H9 (cell line): ENCODE results near the gene ITGA1. TPM values are rescaled to one million over a fixed set of nuclear protein-coding genes. Genes with fewer than 3 reads are reported as not detected.

Experiments used
- DNase-seq: peaks from one replicate; pipeline ENCODE4 v3.0.0-alpha.2; 2017
- H2AFZ ChIP-seq: one replicate; pipeline ENCODE4 v1.6.1; 2013; ENCODE audit warnings: mild to moderate bottlenecking, low read length, control low read depth, moderate library complexity
- H2AK5ac ChIP-seq: 2 replicates; pipeline ENCODE4 v1.6.1; 2013; ENCODE audit warnings: low read length, control low read depth, mixed read lengths; ENCODE audit not compliant: insufficient read length
- H2BK120ac ChIP-seq: one replicate; pipeline ENCODE4 v1.6.1; 2013; ENCODE audit warnings: low read depth, mild to moderate bottlenecking, low read length, control low read depth, inconsistent platforms; ENCODE audit not compliant: poor library complexity, severe bottlenecking
- H2BK12ac ChIP-seq: 2 replicates; pipeline ENCODE4 v1.6.1; 2013; ENCODE audit warnings: low read length, control low read depth, mixed read lengths, low read depth; ENCODE audit not compliant: insufficient read length
- H2BK15ac ChIP-seq: 2 replicates; pipeline ENCODE4 v1.6.1; 2013; ENCODE audit warnings: low read depth, low read length, control low read depth
- H2BK20ac ChIP-seq: one replicate; pipeline ENCODE4 v1.6.1; 2013; ENCODE audit warnings: low read depth, mild to moderate bottlenecking, low read length, control low read depth, inconsistent platforms; ENCODE audit not compliant: poor library complexity, severe bottlenecking
- H2BK5ac ChIP-seq: 2 replicates; pipeline ENCODE4 v1.6.1; 2013; ENCODE audit warnings: low read length, control low read depth, mixed read lengths; ENCODE audit not compliant: insufficient read length
- H3K14ac ChIP-seq: 2 replicates; pipeline ENCODE4 v1.6.1; 2013; ENCODE audit warnings: low read length, control low read depth; ENCODE audit not compliant: insufficient read depth
- H3K18ac ChIP-seq: 2 replicates; pipeline ENCODE4 v1.6.1; 2013; ENCODE audit warnings: low read depth, mild to moderate bottlenecking, mixed read lengths, low read length, control low read depth; ENCODE audit not compliant: insufficient read length
- H3K23ac ChIP-seq: 2 replicates; pipeline ENCODE4 v1.6.1; 2013; ENCODE audit warnings: low read length, control low read depth, mixed read lengths, low read depth; ENCODE audit not compliant: insufficient read length
- H3K23me2 ChIP-seq: 2 replicates; pipeline ENCODE4 v1.6.1; 2013; ENCODE audit warnings: low read depth, mild to moderate bottlenecking, mixed read lengths, low read length, control low read depth; ENCODE audit not compliant: insufficient read length, poor library complexity, severe bottlenecking
- H3K27ac ChIP-seq: 2 replicates; pipeline ENCODE4 v1.5.1; 2013; ENCODE audit warnings: low read length, control low read depth, mixed read lengths, low read depth; ENCODE audit not compliant: insufficient read length
- H3K27me3 ChIP-seq: 2 replicates; pipeline ENCODE4 v1.6.1; 2013; ENCODE audit warnings: low read length, control low read depth, inconsistent platforms; ENCODE audit not compliant: insufficient read depth
- H3K4ac ChIP-seq: 2 replicates; pipeline ENCODE4 v1.6.1; 2013; ENCODE audit warnings: low read depth, mild to moderate bottlenecking, control low read depth, inconsistent platforms, low read length, moderate library complexity
- H3K4me1 ChIP-seq: 2 replicates; pipeline ENCODE4 v1.6.1; 2013; ENCODE audit warnings: low read length, control low read depth, inconsistent platforms; ENCODE audit not compliant: insufficient read depth
- H3K4me2 ChIP-seq: 2 replicates; pipeline ENCODE4 v1.6.1; 2013; ENCODE audit warnings: low read length, control low read depth, mixed read lengths; ENCODE audit not compliant: insufficient read length, insufficient read depth
- H3K56ac ChIP-seq: 2 replicates; pipeline ENCODE4 v1.6.1; 2013; ENCODE audit warnings: low read depth, mild to moderate bottlenecking, mixed read lengths, low read length, control low read depth; ENCODE audit not compliant: insufficient read length
- H3K79me1 ChIP-seq: 2 replicates; pipeline ENCODE4 v1.6.1; 2013; ENCODE audit warnings: low read depth, mild to moderate bottlenecking, moderate library complexity, low read length, control low read depth, inconsistent platforms; ENCODE audit not compliant: insufficient read depth, poor library complexity, severe bottlenecking
- H3K79me2 ChIP-seq: 2 replicates; pipeline ENCODE4 v1.6.1; 2013; ENCODE audit warnings: low read length, control low read depth, inconsistent platforms; ENCODE audit not compliant: insufficient read depth
- H3K9ac ChIP-seq: 2 replicates; pipeline ENCODE4 v1.6.1; 2013; ENCODE audit warnings: low read length, control low read depth, mixed read lengths; ENCODE audit not compliant: insufficient read length; ENCODE audit errors: extremely low read depth
- H3K9me3 ChIP-seq: one replicate; pipeline ENCODE4 v1.6.1; 2013; ENCODE audit warnings: low read depth, low read length, inconsistent platforms; ENCODE audit not compliant: control insufficient read depth
- H3T11ph ChIP-seq: one replicate; pipeline ENCODE4 v1.6.1; 2013; ENCODE audit warnings: mild to moderate bottlenecking, low read length, control low read depth, inconsistent platforms
- H4K20me1 ChIP-seq: one replicate; pipeline ENCODE4 v1.6.1; 2013; ENCODE audit not compliant: control insufficient read depth, insufficient read length, insufficient read depth
- H4K5ac ChIP-seq: 2 replicates; pipeline ENCODE4 v1.6.1; 2013; ENCODE audit warnings: low read depth, mild to moderate bottlenecking, mixed read lengths, low read length, control low read depth; ENCODE audit not compliant: insufficient read length
- H4K8ac ChIP-seq: replicated peaks from 2 replicates; pipeline ENCODE4 v1.6.1; 2013; ENCODE audit warnings: low read length, control low read depth, mixed read lengths, low read depth; ENCODE audit not compliant: insufficient read length
- H4K91ac ChIP-seq: 2 replicates; pipeline ENCODE4 v1.6.1; 2013; ENCODE audit warnings: low read depth, mild to moderate bottlenecking, moderate library complexity, mixed read lengths, low read length, control low read depth; ENCODE audit not compliant: insufficient read length
- H3K27ac Mint-ChIP-seq, 3 experiments: 2 replicates in 2 of 3; 3 replicates in 1 of 3; pipeline ENCODE4 v1.8.0; 2020 to 2021; ENCODE audit warnings: mixed read lengths in 3 of 3, mild to moderate bottlenecking in 1 of 3, moderate library complexity in 1 of 3
- H3K27me3 Mint-ChIP-seq: 2 replicates; pipeline ENCODE4 v1.8.0; 2021; ENCODE audit warnings: low read depth, mild to moderate bottlenecking, moderate library complexity, mixed read lengths
- H3K36me3 Mint-ChIP-seq, 3 experiments: 2 replicates in 2 of 3; 3 replicates in 1 of 3; pipeline ENCODE4 v1.8.0; 2020 to 2021; ENCODE audit warnings: low read depth in 3 of 3, mixed read lengths in 3 of 3; ENCODE audit not compliant: insufficient read depth in 1 of 3
- H3K4me1 Mint-ChIP-seq, 2 experiments: 2 replicates each; pipeline ENCODE4 v1.8.0; 2020; ENCODE audit warnings: mixed read lengths in 2 of 2
- H3K4me3 Mint-ChIP-seq, 2 experiments: 2 replicates in 1 of 2; 3 replicates in 1 of 2; pipeline ENCODE4 v1.8.0; 2020 to 2021; ENCODE audit warnings: mild to moderate bottlenecking in 2 of 2, mixed read lengths in 2 of 2, moderate library complexity in 1 of 2
- H3K9me3 Mint-ChIP-seq, 2 experiments: 2 replicates in 1 of 2; 3 replicates in 1 of 2; pipeline ENCODE4 v1.8.0; 2020; ENCODE audit warnings: mild to moderate bottlenecking in 2 of 2, mixed read lengths in 2 of 2, moderate library complexity in 1 of 2
- CTCF ChIP-seq: fragments of 200-600 bp; sonication (generic); conservative IDR thresholded peaks from 3 replicates; pipeline ENCODE4 v1.8.0; 2021; ENCODE audit warnings: antibody characterized with exemption, mild to moderate bottlenecking
- WGBS: extraction: QIAGEN DNeasy Blood & Tissue Kit; methylation state at CpG from one replicate; pipeline ENCODE4 v1.1.7; 2013; ENCODE audit warnings: missing lambda C conversion rate, low lambda C conversion rate, mixed read lengths; ENCODE audit not compliant: insufficient read length; ENCODE audit errors: extremely low coverage; 5-methylcytosine and 5-hydroxymethylcytosine counted together
- total RNA-seq: library from RNA; stranded (reverse); gene quantifications from 2 replicates; pipeline ENCODE4 v1.2.1, GENCODE V29; 2021

The ITGA1 gene
- total RNA-seq, 1 experiment from 2014 or later = 3.9 TPM

DNA sequence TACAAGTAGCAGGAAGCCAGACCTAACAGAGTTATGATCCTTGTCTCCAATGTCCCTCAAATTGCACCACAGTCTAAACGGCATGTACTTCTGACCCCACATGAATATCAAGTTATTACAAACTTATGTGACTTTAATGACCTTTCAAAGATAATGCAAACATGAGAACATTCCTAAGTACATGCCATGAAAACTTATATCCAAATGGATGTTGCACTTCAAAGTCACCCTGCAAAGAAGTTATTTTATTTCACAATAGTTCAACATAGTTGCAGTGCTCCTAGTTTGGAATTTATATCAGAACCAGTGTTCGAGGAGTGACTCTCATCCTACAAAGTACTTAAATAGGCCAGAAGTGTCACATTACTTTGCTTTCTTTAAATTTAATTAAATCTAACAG is 41.2 kb upstream of the ITGA1 start:
- no peaks in the 10 kb centered on the region for H3K79me1 ChIP-seq
- no peak overlapping the region for H3K9ac ChIP-seq
- Mint-ChIP-seq H3K4me1 (peaks cover 12 to 13% of the 10 kb centered on the region in 2 experiments), H3K27ac (no peak overlapping the region), H3K36me3 (no peaks in the 10 kb centered on the region), H3K4me3 (no peak overlapping the region), H3K9me3 (no peaks in the 10 kb centered on the region), H3K27me3 (no peaks in the 10 kb centered on the region)
- no peaks in the 10 kb centered on the region for H3K79me2 ChIP-seq
- no peaks in the 10 kb centered on the region for H4K20me1 ChIP-seq
- WGBS = no CpG with 5 or more reads among the region's 2 CpGs
- no peak overlapping the region for H2BK120ac ChIP-seq
- H3K9me3 ChIP-seq = no peaks in the 10 kb centered on the region
- H2AFZ ChIP-seq = no peak overlapping the region
- H3K23ac ChIP-seq = no peak overlapping the region
- H3K56ac ChIP-seq = no peak overlapping the region
- no peaks in the 10 kb centered on the region for H3K23me2 ChIP-seq
- no peak overlapping the region for H2BK15ac ChIP-seq
- H3K27ac ChIP-seq = no peak overlapping the region
- no peak overlapping the region for H3T11ph ChIP-seq
- H3K4ac ChIP-seq = no peak overlapping the region
- no peak overlapping the region for H3K14ac ChIP-seq
- no peak overlapping the region for H3K4me2 ChIP-seq
- TF ChIP-seq CTCF = no peak
- no peaks in the 10 kb centered on the region for H3K27me3 ChIP-seq
- H2BK5ac ChIP-seq = no peak overlapping the region
- H3K18ac ChIP-seq = no peak overlapping the region
- no peak overlapping the region for H4K8ac ChIP-seq
- H2BK20ac ChIP-seq = no peak overlapping the region
- no peak overlapping the region for H4K91ac ChIP-seq
- no peak overlapping the region for H2AK5ac ChIP-seq
- DNase-seq = no peak
- H2BK12ac ChIP-seq = no peak overlapping the region
- H4K5ac ChIP-seq = no peak overlapping the region
- peaks cover 4% of the 10 kb centered on the region; the same call in 1 of the 2 replicates for H3K4me1 ChIP-seq
